Camera-type eye (tissue), 1 donor: ENCODE results near the gene IL19. TPM values are rescaled to one million over a fixed set of nuclear protein-coding genes. Genes with fewer than 3 reads are reported as not detected.

Source experiments
- total RNA-seq: library from RNA; depleted of rRNA; stranded (reverse); fragments of >200 nt; gene quantifications from one replicate; pipeline ENCODE4 v1.2.3, GENCODE V29; 2014

Gene IL19, protein sequence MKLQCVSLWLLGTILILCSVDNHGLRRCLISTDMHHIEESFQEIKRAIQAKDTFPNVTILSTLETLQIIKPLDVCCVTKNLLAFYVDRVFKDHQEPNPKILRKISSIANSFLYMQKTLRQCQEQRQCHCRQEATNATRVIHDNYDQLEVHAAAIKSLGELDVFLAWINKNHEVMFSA
- total RNA-seq = not detected

GRCh38 chr1:206770531-206771337, at the start of gene IL19:
Gene IL19, plus strand, starts transcription at chr1:206770773. Its CDS starts 65,890 bp downstream, at chr1:206836663.

DNA sequence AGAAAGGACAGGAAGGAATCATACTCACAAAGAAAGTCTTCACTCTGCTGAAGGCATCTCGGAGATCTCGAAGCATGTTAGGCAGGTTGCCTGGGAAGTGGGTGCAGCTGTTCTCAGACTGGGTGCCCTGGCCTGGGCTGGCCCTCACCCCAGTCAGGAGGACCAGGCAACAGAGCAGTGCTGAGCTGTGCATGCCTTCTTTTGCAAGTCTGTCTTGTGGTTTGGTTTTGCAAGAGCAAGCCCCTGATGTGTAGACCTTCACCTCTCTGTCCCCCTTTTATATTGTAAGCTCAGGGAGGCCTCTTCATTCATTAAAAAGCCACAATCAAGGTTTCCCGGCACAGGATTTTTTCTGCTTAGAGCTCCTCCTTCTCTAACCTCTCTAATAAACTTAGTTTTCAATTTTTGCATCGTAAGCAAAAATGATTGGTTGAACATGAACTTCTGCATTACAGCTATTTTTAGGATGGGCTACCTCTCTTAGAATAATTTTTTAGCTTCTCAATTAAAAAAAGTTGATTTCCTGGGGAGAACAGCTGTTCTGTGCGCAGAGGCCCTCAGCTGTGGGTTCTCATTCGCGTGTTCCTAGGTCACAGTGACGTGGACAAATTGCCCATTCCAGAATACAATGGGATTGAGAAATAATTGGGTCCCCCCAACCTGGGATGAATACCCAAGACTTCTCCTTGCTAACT, 1.8 kb downstream of the IL19 start, which contains the start of gene IL10:
Gene IL10, minus strand, starts transcription at position 252 of the 695 bp plus-strand sequence. Its CDS starts 59 bp downstream, at position 193.

GRCh38 chr1:206864939-206865671, 94.5 kb downstream of the IL19 start, which contains the start of gene IL20:
Gene IL20, plus strand, starts transcription at chr1:206865623. Its CDS starts 230 bp downstream, at chr1:206865853.

Other genes with a start within 250 kb of the IL19 start
- 53.8 TPM for gene EIF2D, start 158.3 kb upstream of the IL19 start, total RNA-seq
- gene DYRK3, start 135.2 kb upstream of the IL19 start, total RNA-seq = 29.7 TPM
- 22.0 TPM for gene MAPKAPK2, start 85.9 kb upstream of the IL19 start, total RNA-seq
- gene IL10, start 1.7 kb downstream of the IL19 start, total RNA-seq = not detected
- not detected for gene IL20, start 94.8 kb downstream of the IL19 start, total RNA-seq
- not detected for gene IL24, start 126.7 kb downstream of the IL19 start, total RNA-seq
- 1.3 TPM for gene FCMR, start 151.2 kb downstream of the IL19 start, total RNA-seq
- gene PIGR, start 175.7 kb downstream of the IL19 start, total RNA-seq = 23.3 TPM
- not detected for gene FCAMR, start 199.7 kb downstream of the IL19 start, total RNA-seq